Fibroblast of villous mesenchyme (primary cell): ENCODE results near the gene GRM8. TPM values are rescaled to one million over a fixed set of nuclear protein-coding genes. Genes with fewer than 3 reads are reported as not detected.

Experiments
- DNase-seq: peaks from one replicate; pipeline ENCODE4 v3.0.0-alpha.2; 2010; ENCODE audit warnings: low read depth
- H3K4me3 ChIP-seq: 2 replicates; pipeline ENCODE4 v1.5.1; 2011; ENCODE audit warnings: low read depth, mild to moderate bottlenecking, low read length
- total RNA-seq: library from RNA; depleted of rRNA; stranded (reverse); fragments of >200 nt; gene quantifications from 2 replicates; pipeline ENCODE4 v1.2.3, GENCODE V29; 2012
- TF ChIP-seq, protein P1 (sequence below): IDR thresholded peaks from 2 replicates; pipeline ENCODE4 v1.5.1; 2012; ENCODE audit warnings: low read depth, mild to moderate bottlenecking, low read length; ENCODE audit not compliant: insufficient read depth

The GRM8 gene
- total RNA-seq, 1 donor = not detected

DNA sequence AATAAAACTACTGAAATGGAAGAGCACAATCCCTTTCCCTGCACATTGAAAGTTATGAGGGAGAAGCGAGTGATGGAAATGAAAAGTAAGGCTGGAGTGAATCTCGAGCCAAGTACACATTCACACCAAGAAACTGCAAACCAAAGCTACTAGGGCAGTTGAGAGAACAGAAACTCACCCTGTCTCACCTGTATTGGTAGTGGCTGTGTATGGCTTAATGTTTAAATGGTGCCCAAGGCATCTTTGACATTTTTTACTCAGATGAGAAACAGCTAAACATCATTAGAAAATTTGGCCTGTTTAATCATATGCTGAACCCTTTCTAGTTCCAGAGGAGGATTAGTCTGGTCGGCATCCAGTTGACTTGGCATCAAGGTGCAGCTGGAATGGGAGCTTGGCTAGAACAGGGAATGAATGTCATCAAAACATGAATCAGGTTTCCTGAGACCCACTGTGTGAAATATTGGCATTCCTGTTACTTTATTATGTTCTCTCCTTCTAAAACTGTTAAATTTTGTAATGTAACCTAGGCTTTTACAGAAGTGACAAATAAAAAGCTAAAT lies 840.8 kb downstream of the GRM8 start:
- TF ChIP-seq, protein P1, sequence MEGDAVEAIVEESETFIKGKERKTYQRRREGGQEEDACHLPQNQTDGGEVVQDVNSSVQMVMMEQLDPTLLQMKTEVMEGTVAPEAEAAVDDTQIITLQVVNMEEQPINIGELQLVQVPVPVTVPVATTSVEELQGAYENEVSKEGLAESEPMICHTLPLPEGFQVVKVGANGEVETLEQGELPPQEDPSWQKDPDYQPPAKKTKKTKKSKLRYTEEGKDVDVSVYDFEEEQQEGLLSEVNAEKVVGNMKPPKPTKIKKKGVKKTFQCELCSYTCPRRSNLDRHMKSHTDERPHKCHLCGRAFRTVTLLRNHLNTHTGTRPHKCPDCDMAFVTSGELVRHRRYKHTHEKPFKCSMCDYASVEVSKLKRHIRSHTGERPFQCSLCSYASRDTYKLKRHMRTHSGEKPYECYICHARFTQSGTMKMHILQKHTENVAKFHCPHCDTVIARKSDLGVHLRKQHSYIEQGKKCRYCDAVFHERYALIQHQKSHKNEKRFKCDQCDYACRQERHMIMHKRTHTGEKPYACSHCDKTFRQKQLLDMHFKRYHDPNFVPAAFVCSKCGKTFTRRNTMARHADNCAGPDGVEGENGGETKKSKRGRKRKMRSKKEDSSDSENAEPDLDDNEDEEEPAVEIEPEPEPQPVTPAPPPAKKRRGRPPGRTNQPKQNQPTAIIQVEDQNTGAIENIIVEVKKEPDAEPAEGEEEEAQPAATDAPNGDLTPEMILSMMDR = no peak
- no peak for DNase-seq
- H3K4me3 ChIP-seq = no peak overlapping the region

DNA sequence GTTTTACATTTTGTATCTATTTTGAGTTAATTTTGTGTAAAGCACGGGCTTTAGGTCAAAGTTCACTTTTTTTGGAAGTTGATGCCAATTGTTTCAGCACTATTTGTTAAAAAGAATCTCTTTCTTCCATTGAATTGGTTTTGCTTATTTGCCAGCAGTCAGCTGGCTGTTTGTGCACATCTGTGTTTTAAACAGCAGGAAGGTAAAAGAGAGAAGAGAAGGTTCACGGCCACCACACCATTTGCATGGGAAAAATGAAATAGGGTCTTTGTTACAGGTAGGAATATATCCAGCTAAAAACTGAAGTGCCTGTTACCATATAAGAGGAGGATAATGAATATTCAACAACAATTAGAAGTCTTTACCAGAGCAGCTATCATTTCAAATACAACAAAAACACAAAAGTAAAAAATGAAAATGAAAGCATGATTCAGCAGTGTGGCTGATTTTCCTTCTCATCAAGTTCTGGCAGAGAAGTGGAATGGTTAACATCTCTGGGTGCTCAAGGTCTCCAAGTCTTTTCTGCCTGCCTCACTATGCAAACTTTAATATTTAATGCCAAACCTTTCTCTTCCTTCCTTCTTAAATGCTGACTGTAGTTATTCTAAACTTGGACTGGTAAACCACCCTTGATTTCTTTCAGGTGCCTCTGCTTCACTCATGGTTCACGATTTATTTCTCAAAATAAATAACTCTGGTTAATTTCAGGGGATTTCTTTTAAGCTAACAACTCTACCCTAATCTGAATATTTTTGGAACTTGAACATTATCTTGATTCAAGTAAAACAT lies 841.5 kb downstream of the GRM8 start:
- TF ChIP-seq, protein P1 = no peak
- no peak for DNase-seq
- H3K4me3 ChIP-seq = no peak overlapping the region

DNA sequence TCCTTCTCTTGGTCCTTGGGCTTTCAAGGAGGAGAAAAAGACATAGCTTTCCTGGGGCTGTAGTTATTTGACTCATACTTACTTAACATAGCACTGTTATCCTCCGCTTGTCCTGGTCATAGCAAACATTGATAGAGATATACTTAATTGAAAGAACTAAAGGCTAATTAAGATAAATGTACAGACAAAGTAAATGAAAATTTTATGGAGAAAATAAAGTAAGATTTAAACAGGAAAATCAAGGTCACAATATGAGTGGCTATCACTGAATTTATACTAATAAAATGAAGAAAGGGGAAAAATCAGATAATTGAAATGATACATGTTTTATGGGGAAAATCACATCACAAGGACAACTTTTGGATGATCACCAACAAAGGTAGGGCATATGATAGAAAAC lies 849.7 kb downstream of the GRM8 start:
- no peak for DNase-seq
- TF ChIP-seq, protein P1 = no peak
- H3K4me3 ChIP-seq = no peak overlapping the region

GRCh38 chr7:126401918-126402317 lies 850.8 kb downstream of the GRM8 start:
- no peak for DNase-seq
- H3K4me3 ChIP-seq = no peak overlapping the region
- TF ChIP-seq, protein P1 = no peak

GRCh38 chr7:126398851-126399529 lies 853.8 kb downstream of the GRM8 start:
- DNase-seq = no peak
- TF ChIP-seq, protein P1 = no peak
- H3K4me3 ChIP-seq = no peak overlapping the region

DNA sequence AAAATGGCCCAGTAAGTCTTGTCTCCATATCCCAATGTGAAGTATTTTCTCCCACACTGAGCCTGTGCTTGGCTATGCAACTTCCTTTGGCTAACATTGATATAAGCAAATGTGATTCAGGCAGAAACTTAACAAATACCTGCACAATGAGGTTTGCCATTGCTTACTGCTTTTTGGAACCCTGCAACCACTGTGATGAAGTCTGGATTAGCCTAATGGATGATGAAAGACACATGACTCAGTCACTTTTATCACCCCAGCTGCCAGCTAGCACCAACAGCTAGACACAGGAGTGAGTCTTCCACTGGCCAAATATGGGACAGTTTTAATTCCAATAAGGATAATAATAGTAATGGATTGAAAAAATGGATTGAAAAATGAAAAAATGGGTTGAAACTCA lies 854.5 kb downstream of the GRM8 start:
- TF ChIP-seq, protein P1 = no peak
- no peak for DNase-seq
- no peak overlapping the region for H3K4me3 ChIP-seq
